GM12873 (cell line): ENCODE measurements around the gene TAS2R43.
"Not testable (repeated sequence)": the region's sequence is repeated elsewhere in the genome, so short reads cannot be mapped to it uniquely, and the experiment has no call there.

ENCODE experiments used
- CTCF ChIP-seq: IDR thresholded peaks from 2 replicates; pipeline ENCODE4 v1.5.1; 2012; ENCODE audit warnings: low read depth, mild to moderate bottlenecking, moderate library complexity, low read length, control low read depth; ENCODE audit not compliant: insufficient read depth; ENCODE audit errors: missing control alignments

TAS2R43 gene

GRCh38 chr12:11075642-11076041 is 16.5 kb downstream of the TAS2R43 start:
- no peak for TF ChIP-seq CTCF

GRCh38 chr12:11071414-11071813 is 20.7 kb downstream of the TAS2R43 start:
- no peak for TF ChIP-seq CTCF

- no peak for TF ChIP-seq CTCF
These were observed 21.1 kb downstream of the TAS2R43 start for GRCh38 chr12:11070999-11071398.

GRCh38 chr12:11069854-11070365 is 22.2 kb downstream of the TAS2R43 start:
- no peak for TF ChIP-seq CTCF

- TF ChIP-seq CTCF = no peak
These were observed 24.6 kb downstream of the TAS2R43 start for GRCh38 chr12:11067514-11067913.

GRCh38 chr12:11062194-11062593 is 29.9 kb downstream of the TAS2R43 start, which contains the start of gene TAS2R46:
TAS2R46 (minus strand) TSS chr12:11062294; CDS start chr12:11062294, 0 bp downstream.
- not testable (repeated sequence) for TF ChIP-seq CTCF

- no peak for TF ChIP-seq CTCF
These were observed 32.3 kb downstream of the TAS2R43 start for GRCh38 chr12:11059784-11060183.
